ENCODE results near the gene CIC. TPM values are rescaled to one million over a fixed set of nuclear protein-coding genes. Genes with fewer than 3 reads are reported as not detected.

Gene CIC
- total RNA-seq, 2 experiments from 2014 or later: 114 to 119 TPM

GRCh38 chr19:42303876-42304275, 34.8 kb downstream of the CIC start:
- Histone ChIP-seq H3K36me3 (ENCODE audit: insufficient read depth, low read length) (no peaks in the 10 kb centered on the region), H3K27ac (ENCODE audit: low read depth in 1 of 2, low read length in 2 of 2) (no peak overlapping the region), H3K4me3 (ENCODE audit: low read length) (no peak overlapping the region), H3K27me3 (ENCODE audit: control insufficient read depth in 1 of 2, insufficient read depth in 2 of 2, low read length in 2 of 2) (no peaks in the 10 kb centered on the region), H3K4me1 (ENCODE audit: insufficient read depth, low read length) (peaks cover 28% of the 10 kb centered on the region), H3K9me3 (ENCODE audit: control insufficient read depth in 1 of 2, insufficient read depth in 1 of 2, low read length in 2 of 2) (peaks cover 0 to 3% of the 10 kb centered on the region in 2 experiments)
- DNase-seq (no peak), ATAC-seq (ENCODE audit: poor library complexity) (no peak)
- Mint-ChIP-seq H3K4me3 (peak overlapping the region; percentile 88), H3K36me3 (ENCODE audit: low read depth) (peaks cover 8% of the 10 kb centered on the region), H3K27ac (no peak overlapping the region), H3K4me1 (ENCODE audit: low read depth) (peaks cover 26% of the 10 kb centered on the region), H3K9me3 (no peaks in the 10 kb centered on the region), H3K27me3 (no peaks in the 10 kb centered on the region)
- intact Hi-C loops (cut with DNase I, micrococcal nuclease): loop anchor here (2.0 to 5.0 kb wide), 2 partner anchors 21 to 107 kb away; no protein-coding TSS in a partner anchor
- POLR2A ChIA-PET: interaction anchor here (2.0 kb wide), 1 partner anchor 10 kb away, joined by 4 read pairs; no protein-coding TSS in a partner anchor
- CTCF ChIA-PET: interaction anchor here (0.7 kb wide), 1 partner anchor 22 kb away, joined by 3 read pairs; no protein-coding TSS in a partner anchor
- TF ChIP-seq CTCF (IDR thresholded peaks at IDR 0.05): no peak

- peaks cover 19% of the 10 kb centered on the region for H3K4me1 Mint-ChIP-seq (ENCODE audit: low read depth)
These were observed 37.6 kb downstream of the CIC start for GRCh38 chr19:42306646-42307045.

GRCh38 chr19:42309686-42310085, 40.6 kb downstream of the CIC start:
- peaks cover 19 to 32% of the 10 kb centered on the region in 2 experiments for H3K27me3 ChIP-seq (ENCODE audit: control insufficient read depth in 1 of 2, insufficient read depth in 2 of 2, low read length in 2 of 2)
- intact Hi-C loops (cut with DNase I, micrococcal nuclease): no loop called here
- H3K4me1 Mint-ChIP-seq (ENCODE audit: low read depth): peaks cover 12% of the 10 kb centered on the region
- H3K27ac Mint-ChIP-seq: no peak overlapping the region
- H3K27me3 Mint-ChIP-seq: peaks cover 32% of the 10 kb centered on the region
- no peak overlapping the region for H3K27ac ChIP-seq (ENCODE audit: low read depth in 1 of 2, low read length in 2 of 2)
- POLR2A ChIA-PET: no interaction called here
- H3K36me3 Mint-ChIP-seq (ENCODE audit: low read depth): no peaks in the 10 kb centered on the region
- no peaks in the 10 kb centered on the region for H3K36me3 ChIP-seq (ENCODE audit: insufficient read depth, low read length)
- peaks cover 0 to 3% of the 10 kb centered on the region in 2 experiments for H3K9me3 ChIP-seq (ENCODE audit: control insufficient read depth in 1 of 2, insufficient read depth in 1 of 2, low read length in 2 of 2)
- peaks cover 17% of the 10 kb centered on the region for H3K4me1 ChIP-seq (ENCODE audit: insufficient read depth, low read length)
- no peaks in the 10 kb centered on the region for H3K9me3 Mint-ChIP-seq
- no peak for TF ChIP-seq CTCF (IDR thresholded peaks at IDR 0.05)
- DNase-seq: no peak
- H3K4me3 ChIP-seq (ENCODE audit: low read length): no peak overlapping the region
- H3K4me3 Mint-ChIP-seq: no peak overlapping the region
- CTCF ChIA-PET: no interaction called here
- ATAC-seq (ENCODE audit: poor library complexity): no peak

More at GRCh38 chr19:42306646-42307045, 37.6 kb downstream of the CIC start:
- Histone ChIP-seq H3K27me3 (ENCODE audit: control insufficient read depth in 1 of 2, insufficient read depth in 2 of 2, low read length in 2 of 2) (peaks cover 0 to 6% of the 10 kb centered on the region in 2 experiments), H3K36me3 (ENCODE audit: insufficient read depth, low read length) (no peaks in the 10 kb centered on the region), H3K27ac (ENCODE audit: low read depth in 1 of 2, low read length in 2 of 2) (no peak overlapping the region), H3K4me1 (ENCODE audit: insufficient read depth, low read length) (peaks cover 20% of the 10 kb centered on the region), H3K9me3 (ENCODE audit: control insufficient read depth in 1 of 2, insufficient read depth in 1 of 2, low read length in 2 of 2) (peaks cover 0 to 3% of the 10 kb centered on the region in 2 experiments), H3K4me3 (ENCODE audit: low read length) (no peak overlapping the region)
- H3K27ac Mint-ChIP-seq: no peak overlapping the region
- peaks cover 3% of the 10 kb centered on the region for H3K36me3 Mint-ChIP-seq (ENCODE audit: low read depth)
- POLR2A ChIA-PET: no interaction called here
- intact Hi-C loops (cut with DNase I, micrococcal nuclease): no loop called here
- CTCF ChIA-PET: no interaction called here
- H3K9me3 Mint-ChIP-seq: no peaks in the 10 kb centered on the region
- TF ChIP-seq CTCF (IDR thresholded peaks at IDR 0.05): no peak
- H3K4me3 Mint-ChIP-seq: no peak overlapping the region
- peaks cover 4% of the 10 kb centered on the region for H3K27me3 Mint-ChIP-seq
- DNase-seq (peak in 2 of 14 experiments; percentile 47 to 53), ATAC-seq (ENCODE audit: poor library complexity) (no peak)

Data from CD4-positive, alpha-beta T cell (primary cell).